ENCODE measurements around the gene DNER.
A peak's percentile ranks its signal among the peaks of the same experiment; 100 is the strongest.
"Not testable (repeated sequence)": the region's sequence is repeated elsewhere in the genome, so short reads cannot be mapped to it uniquely, and the experiment has no call there.

DNER gene

DNA sequence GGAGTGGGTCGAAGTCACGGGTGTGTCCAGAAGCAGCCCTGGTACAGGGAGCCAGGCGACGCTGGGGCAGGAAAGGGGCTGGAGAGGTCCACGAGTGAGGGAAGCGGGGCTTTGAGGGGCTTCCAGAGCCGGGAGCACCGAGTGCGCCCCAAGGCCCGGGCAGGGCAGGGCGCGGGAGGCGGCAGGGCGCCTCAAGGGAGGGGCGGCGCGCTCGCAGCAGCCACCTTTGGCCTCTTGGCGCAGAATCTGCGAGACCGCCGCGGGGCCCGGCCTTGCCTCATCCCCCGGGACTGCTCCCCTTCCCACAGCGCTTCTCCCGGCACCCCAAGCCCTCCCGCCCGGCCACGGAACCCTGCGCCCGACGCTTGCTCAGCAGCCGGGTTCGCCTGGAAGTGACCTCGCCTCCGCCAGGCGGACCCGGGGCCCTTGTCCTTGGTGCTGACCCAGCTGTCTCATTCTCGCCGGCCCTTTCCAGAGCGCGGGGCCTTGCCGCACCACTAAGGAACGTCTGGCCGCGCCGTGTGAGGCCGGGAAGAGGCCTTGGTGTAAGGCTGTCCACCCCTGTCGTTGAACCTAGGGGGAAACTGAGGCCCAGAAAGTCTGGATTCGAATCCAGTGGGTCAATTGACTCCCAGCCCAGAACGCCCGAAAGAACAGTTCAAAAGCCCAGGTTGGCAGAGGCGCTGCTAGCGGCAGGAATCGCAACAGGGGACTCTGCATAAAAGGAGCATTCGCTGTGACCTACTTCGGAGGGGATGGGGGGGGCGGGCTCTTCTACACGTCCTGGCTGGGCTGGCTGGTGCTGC, 584 bp upstream of the DNER start:
- peak; percentile 60 to 84 (median 68) for DNase-seq

DNA sequence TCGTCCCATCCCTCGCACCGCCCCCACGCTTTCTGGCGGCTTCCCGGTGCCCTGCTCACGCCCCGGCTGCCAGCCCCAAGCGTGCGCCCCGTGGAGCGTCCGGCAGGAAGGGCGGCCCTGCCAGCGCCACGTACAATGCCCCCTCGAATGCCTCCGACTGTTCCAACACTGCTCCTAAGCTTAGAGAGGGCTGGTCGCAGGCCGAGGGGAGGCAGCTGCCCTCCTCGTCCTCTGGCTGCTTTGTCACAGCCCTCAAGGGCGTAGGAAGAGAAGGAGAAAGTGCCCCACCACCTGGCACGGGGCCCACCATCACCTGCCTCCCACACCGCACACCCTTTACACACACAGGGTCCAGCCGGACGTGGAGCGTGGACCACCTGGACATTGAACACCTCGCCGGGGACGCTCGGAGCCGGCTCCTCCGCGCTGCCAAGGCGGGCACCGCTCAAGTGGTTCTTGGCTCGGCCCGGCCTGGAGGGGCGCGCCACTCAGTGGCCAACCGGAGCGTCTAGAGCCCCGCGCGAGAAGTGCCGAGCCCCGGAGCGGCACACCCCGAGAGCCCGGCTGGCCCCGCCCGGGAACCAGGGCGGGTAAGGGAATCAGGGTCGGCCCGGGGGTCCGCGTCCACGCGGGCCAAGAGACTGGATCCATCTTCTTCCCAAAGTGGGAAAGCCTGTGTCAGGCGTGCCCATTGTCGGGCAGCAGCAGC, 830 bp downstream of the DNER start:
- DNase-seq = peak in 1 of 3 donors; percentile 24

- no peak for DNase-seq
Measured at GRCh38 chr2:229712136-229712535, 2.2 kb downstream of the DNER start.

- DNase-seq = no peak
Measured at GRCh38 chr2:229708335-229708734, 6.0 kb downstream of the DNER start.

GRCh38 chr2:229703909-229704630, 10.3 kb downstream of the DNER start:
- DNase-seq = no peak

GRCh38 chr2:229701716-229702115, 12.6 kb downstream of the DNER start:
- DNase-seq = no peak

- no peak for DNase-seq
Measured at GRCh38 chr2:229701062-229701461, 13.3 kb downstream of the DNER start.

DNA sequence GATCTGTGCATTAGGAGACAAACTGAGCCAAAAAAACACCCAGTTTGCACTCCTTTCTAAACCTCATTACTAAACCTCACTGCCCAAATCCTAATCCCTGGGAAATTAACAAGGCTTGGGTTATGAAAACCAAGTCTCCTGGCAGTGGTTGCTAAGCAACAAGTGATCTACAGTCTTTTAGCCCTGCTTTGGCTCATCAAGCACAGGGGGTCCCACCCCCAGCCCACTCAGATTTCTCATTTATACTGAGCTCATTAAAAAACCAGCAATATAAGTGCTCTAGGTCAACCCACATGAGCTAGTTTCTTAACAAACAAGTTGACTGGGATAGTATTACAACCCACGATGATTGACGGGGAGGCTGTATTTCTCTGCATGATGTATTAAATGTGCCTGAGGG, 18.4 kb downstream of the DNER start:
- no peak for DNase-seq

GRCh38 chr2:229693845-229694244, 20.5 kb downstream of the DNER start:
- DNase-seq = not testable (repeated sequence)

- no peak for DNase-seq
Measured at GRCh38 chr2:229691631-229692030, 22.7 kb downstream of the DNER start.

DNA sequence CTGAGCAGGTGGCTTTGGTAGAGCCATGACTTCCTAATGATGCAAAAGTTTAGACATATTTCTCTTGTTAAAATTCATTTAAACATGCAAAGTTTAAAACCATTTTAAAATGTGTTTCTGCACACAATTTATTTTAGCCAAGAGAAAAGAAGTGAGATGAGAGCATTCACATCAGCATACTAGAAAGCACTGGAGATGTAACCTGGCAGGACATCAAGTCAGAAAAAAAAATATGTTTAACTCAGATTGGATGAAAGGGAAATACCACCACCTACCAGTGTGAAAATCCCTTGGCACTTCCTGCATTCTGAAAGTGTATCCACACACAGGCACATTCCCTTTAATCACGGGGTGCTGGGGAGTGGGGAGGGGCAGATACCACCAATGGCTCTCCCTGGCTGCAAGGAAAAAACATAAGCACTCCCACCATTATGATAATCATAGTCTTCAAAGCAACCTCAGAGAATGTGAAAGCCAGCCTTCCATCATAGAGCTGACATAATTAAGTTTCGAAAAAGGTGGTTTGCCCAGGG, 25.0 kb downstream of the DNER start:
- DNase-seq = peak; percentile 11 to 33 (median 22)

DNA sequence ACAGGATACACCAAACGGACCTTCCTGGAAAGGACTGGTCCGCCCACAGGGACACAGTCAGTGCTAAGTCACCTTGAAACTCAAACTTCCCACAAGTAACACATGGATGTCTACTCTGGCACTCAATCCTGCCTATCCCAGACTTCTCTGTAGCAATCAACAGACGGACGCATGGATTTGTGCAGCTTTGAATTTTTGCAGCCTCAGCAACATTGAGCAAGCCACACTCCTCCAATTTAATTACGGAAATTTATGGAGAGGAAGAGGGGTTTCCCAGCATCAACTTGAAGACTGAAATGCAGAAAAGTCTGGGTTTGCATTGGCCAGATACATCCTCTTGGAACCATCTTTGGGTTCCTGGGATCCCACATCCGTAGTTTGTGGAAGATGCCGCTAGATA, 26.2 kb downstream of the DNER start:
- DNase-seq = no peak

GRCh38 chr2:229686122-229686919, 28.0 kb downstream of the DNER start:
- DNase-seq = no peak

DNA sequence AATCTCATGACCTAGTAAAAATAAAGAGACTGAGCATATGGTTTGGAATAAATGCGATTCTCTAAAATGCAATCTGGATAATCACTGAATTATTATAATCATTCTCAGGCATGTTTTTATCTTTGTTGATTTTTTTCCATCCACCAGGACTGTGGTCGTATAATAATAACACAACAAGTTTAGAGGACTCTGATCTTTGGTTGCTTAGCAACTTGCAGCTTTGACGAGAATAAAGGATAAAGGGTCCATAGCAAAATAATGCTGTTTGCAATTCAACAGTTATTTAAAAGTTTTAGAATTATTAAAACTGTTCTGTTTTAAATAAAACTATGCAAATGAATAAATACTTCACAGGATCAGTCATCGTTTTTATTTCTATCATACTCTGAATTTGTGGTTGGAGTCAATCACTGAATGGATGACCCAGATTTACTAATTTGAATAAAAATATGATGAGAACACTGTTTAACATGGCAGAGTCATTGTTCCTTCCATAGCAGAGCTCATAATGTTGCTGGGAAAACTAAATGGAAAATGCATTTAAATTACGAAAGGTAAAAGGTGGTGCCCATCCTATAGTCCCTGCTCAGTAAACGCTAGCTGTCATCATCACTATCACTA, 29.3 kb downstream of the DNER start:
- no peak for DNase-seq

- peak in 1 of 3 donors; percentile 16 for DNase-seq
Measured at GRCh38 chr2:229679393-229680125, 34.8 kb downstream of the DNER start.

GRCh38 chr2:229675569-229675968, 38.8 kb downstream of the DNER start:
- no peak for DNase-seq

DNA sequence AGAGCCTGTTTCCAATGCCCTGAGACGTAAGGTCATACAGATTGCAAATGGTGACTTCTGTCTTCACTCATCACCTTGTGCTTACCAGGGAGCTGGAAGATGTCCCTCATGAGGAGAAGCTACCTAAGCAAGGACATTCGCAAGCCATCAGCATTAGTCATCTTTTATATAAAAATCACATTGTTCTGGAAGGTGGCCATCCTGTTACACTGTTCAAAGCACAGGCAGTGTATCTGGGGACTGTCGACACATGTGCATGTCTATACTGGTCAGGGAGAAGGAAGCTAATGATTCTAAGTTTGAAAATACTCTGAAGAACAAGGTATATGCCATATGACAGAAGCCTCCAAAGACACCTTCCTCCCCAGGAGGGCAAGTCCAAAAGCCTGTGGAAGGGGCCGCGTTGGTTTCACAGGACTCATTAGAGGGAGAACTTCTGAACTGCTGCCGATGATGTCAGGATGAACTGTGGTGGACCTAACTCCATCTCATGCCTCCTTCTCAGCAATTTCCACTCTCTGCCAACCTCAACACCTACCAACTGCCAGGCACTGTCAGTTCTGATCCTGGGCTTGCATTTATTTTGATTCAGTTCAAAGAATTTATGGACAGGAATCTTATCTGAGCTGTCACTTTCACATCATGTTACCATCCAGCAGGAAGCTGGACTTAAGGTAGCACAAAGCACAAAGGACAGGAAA, 39.4 kb downstream of the DNER start:
- DNase-seq = no peak

DNA sequence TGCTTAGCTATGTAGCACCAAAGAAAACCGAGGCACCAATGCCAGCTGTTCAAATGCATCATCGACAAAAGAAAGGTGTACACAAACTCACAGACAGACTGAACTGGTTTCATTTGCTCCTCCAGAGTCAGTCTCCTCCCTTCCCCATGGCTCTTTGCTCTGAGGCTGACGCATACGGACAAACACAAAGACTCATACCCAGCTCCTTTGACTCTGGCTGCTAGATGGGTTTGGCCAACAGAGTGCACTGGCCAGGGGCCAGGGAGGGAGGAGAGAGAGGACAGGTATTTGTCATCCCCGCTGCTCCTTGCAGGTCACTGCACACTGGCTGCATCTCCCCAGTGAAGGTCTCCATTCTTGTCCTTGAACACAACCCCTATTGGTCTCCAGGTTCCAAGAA, 40.7 kb downstream of the DNER start:
- no peak for DNase-seq

GRCh38 chr2:229672021-229672420, 42.3 kb downstream of the DNER start:
- DNase-seq = no peak

GRCh38 chr2:229669841-229670240, 44.5 kb downstream of the DNER start:
- DNase-seq = no peak

DNA sequence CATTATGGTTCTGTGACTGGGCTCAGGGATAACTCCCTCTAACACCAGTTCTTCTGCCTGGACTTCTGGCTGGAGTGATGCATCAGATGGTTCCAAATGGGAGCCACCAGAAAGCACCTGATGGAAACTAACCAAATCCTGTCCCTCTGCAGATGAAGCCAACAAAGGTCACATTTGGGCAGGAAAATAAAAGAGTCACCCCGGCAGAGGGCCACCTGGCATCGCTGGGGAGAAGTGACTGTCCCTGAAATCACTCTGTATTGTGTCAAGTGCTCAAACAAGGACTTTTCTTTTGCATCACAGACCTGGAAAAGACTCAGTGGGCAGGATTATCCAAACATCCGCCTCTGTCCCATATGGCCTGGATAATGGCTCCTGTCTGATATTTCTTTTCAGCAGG, 47.5 kb downstream of the DNER start:
- no peak for DNase-seq

All from suppressor macrophage treated with lipopolysaccharide for 1 hour (primary cell).